NCI-H2081 treated with DMSO at 0.1 percent for 48 hours (cell line): ENCODE data around the gene KCTD5.

Source experiments
- DNase-seq: peaks from one replicate; lab custom pipeline; 2025; lab: John Stamatoyannopoulos, UW

The KCTD5 gene

GRCh38 chr16:2752035-2752849, 69.9 kb downstream of the KCTD5 start, which contains the start of gene SRRM2:
SRRM2 (plus strand) TSS chr16:2752638; CDS start chr16:2756365, 3,727 bp downstream.
- DNase-seq, result peak; percentile 83

GRCh38 chr16:2752850-2753732, 70.8 kb downstream of the KCTD5 start:
- no peak for DNase-seq

GRCh38 chr16:2753733-2754020, 71.4 kb downstream of the KCTD5 start:
- no peak for DNase-seq

GRCh38 chr16:2755158-2755557, 72.8 kb downstream of the KCTD5 start:
- no peak for DNase-seq

- DNase-seq, result no peak
Observed at GRCh38 chr16:2756288-2757015, 74.1 kb downstream of the KCTD5 start.

- DNase-seq, result no peak
Observed at GRCh38 chr16:2757344-2757743, 75.0 kb downstream of the KCTD5 start.
